Heart left ventricle (tissue), 13 donors: Measurements from ENCODE around the gene HERC4.

ENCODE experiments used
- CTCF ChIP-seq, 12 donors: fragments of 200-600 bp; sonication (generic) in 4 of 12; IDR thresholded peaks; one replicate each; pipeline versions ENCODE4 v1.5.0 to v1.8.0; 2018 to 2022; ENCODE audit warnings: antibody characterized with exemption in 12 of 12, mild to moderate bottlenecking in 5 of 12
- POLR2A ChIP-seq, 2 donors: fragments of 450-650 bp; IDR thresholded peaks; one replicate each; pipeline ENCODE4 v1.6.1; 2017; ENCODE audit warnings: antibody characterized with exemption in 2 of 2, mild to moderate bottlenecking in 2 of 2, moderate library complexity in 2 of 2
- donor health status: ischemic (EF 13 %, LVEDD 7.1; RV severe dilation, severe dysfunction).
- donor health status: DM: no; HTN: yes; CAD: no.
- donor health status: DM: no; HTN: no; CAD: no.
- donor health status: ischemic (EF 25% LVEDD 6.9; RV normal size, moderate dysfunction).
- donor health status: ischemic (EF 25% LVEDD 5.7; RV mildly dilated, moderate dysfunction).
- donor health status: ischemic (EF 35%, LVEDD 5.7; RV mildly dilated, moderate dysfunction).
- donor health status: nonischemic (EF 11% LVEDD 7.7; RV severe dilation, severe dysfunction).
- donor health status: DM: yes; HTN: yes; CAD: no.
- donor health status: PGD.
- donor health status: ischemic (EF 29% LVEDD 5.4; RV normal size, mild dysfunction).
- donor health status: nonischemic (EF 23%, LVEDD 6.1; RV moderate dilation, normal function).

- TF ChIP-seq CTCF (IDR thresholded peaks at IDR 0.05) (no peak), POLR2A (IDR thresholded peaks at IDR 0.05) (no peak)
Observed at GRCh38 chr10:68081916-68082315, 6.8 kb upstream of the HERC4 start.
